K562 (cell line): Measurements from ENCODE around the gene PRPSAP1. TPM values are rescaled to one million over a fixed set of nuclear protein-coding genes. Genes with fewer than 3 reads are reported as not detected.

Experiments
- ATAC-seq: fragments of 200-7000 bp; cut with Tn5 transposase; 3 replicates; pipeline ENCODE4 v1.9.1; 2020; ENCODE audit warnings: moderate library complexity
- BruUV-seq: library from RNA; stranded (reverse); fragments of 400-500 nt; replicated peaks from 2 replicates; lab custom pipeline; 2021; lab: Mats Ljungman, UMichigan
- CTCF ChIA-PET: fragments of 300-600 bp; formaldehyde crosslinking; extraction: SDS; loops from one replicate; lab custom pipeline; 2021; ENCODE audit warnings: low intra/inter-chr PET ratio; lab: Yijun Ruan, JAX
- POLR2A ChIA-PET: fragments of 300-600, 350-650 bp; sonication (Branson Sonifier 250); formaldehyde crosslinking; extraction: SDS; loops from one replicate; lab custom pipeline; 2021; ENCODE audit warnings: antibody characterized with exemption, inconsistent platforms; lab: Yijun Ruan, JAX
- DNase-seq, 4 experiments: peaks; one replicate each; pipeline versions ENCODE4 v3.0.0 to v3.0.0-alpha.2; 2011 to 2018; ENCODE audit warnings: low spot score in 3 of 4, mixed read lengths in 3 of 4; ENCODE audit errors: extremely low read depth in 1 of 4
- FAIRE-seq: peaks from 2 replicates; lab custom pipeline; 2011; peaks lifted over from hg19 to GRCh38; lab: Jason Lieb, UNC
- H2AFZ ChIP-seq: 2 replicates; pipeline ENCODE4 v1.6.0; 2011; ENCODE audit warnings: low read depth, low read length, control low read depth, inconsistent platforms
- H3K27ac ChIP-seq: fragments of 200-600 bp; 3 replicates; pipeline ENCODE4 v1.8.0; 2011; ENCODE audit warnings: low read depth, mild to moderate bottlenecking, control low read depth, inconsistent platforms, low read length, moderate library complexity, mixed read lengths; ENCODE audit errors: extremely low read depth
- H3K27me3 ChIP-seq, 2 experiments: fragments of 300-600 bp in 1 of 2; 2 replicates in 1 of 2; 3 replicates in 1 of 2; pipeline versions ENCODE4 v1.6.0 to v1.8.0; 2011; ENCODE audit warnings: inconsistent platforms in 2 of 2, low read length in 2 of 2, mild to moderate bottlenecking in 1 of 2, mixed read lengths in 1 of 2, moderate library complexity in 1 of 2; ENCODE audit not compliant: control insufficient read depth in 2 of 2, insufficient read depth in 2 of 2
- H3K36me3 ChIP-seq: fragments of 300-600 bp; 3 replicates; pipeline ENCODE4 v1.8.0; 2011; ENCODE audit warnings: mild to moderate bottlenecking, low read length, inconsistent platforms; ENCODE audit not compliant: control insufficient read depth, insufficient read depth
- H3K4me1 ChIP-seq, 2 experiments: fragments of 200-600 bp in 1 of 2; replicated peaks in 1 of 2; 2 replicates in 1 of 2; 3 replicates in 1 of 2; pipeline versions ENCODE4 v1.5.1 to v1.8.0; 2011; ENCODE audit warnings: inconsistent platforms in 2 of 2, low read length in 2 of 2, mild to moderate bottlenecking in 1 of 2, mixed read lengths in 1 of 2, moderate library complexity in 1 of 2; ENCODE audit not compliant: control insufficient read depth in 2 of 2, insufficient read depth in 2 of 2
- H3K4me2 ChIP-seq: 2 replicates; pipeline ENCODE4 v1.6.1; 2011; ENCODE audit warnings: low read length, control low read depth, inconsistent platforms, mixed read lengths; ENCODE audit not compliant: insufficient read depth
- H3K4me3 ChIP-seq: fragments of 200-600 bp; sonication (generic), shearing (Covaris generic); 2 replicates; pipeline ENCODE4 v1.5.1; 2016; ENCODE audit warnings: control low read depth, inconsistent platforms
- H3K79me2 ChIP-seq: fragments of 200-600 bp; 3 replicates; pipeline ENCODE4 v1.8.0; 2011; ENCODE audit warnings: low read length, inconsistent platforms; ENCODE audit not compliant: control insufficient read depth, insufficient read depth
- H3K9ac ChIP-seq, 2 experiments: 2 replicates each; pipeline versions ENCODE4 v1.6.0 to v1.6.1; 2011; ENCODE audit warnings: low read depth in 2 of 2, low read length in 2 of 2, control low read depth in 1 of 2, inconsistent platforms in 1 of 2, mild to moderate bottlenecking in 1 of 2, mixed read lengths in 1 of 2; ENCODE audit not compliant: insufficient read depth in 1 of 2
- H3K9me1 ChIP-seq: one replicate; pipeline ENCODE4 v1.6.0; 2011; ENCODE audit warnings: inconsistent platforms, mild to moderate bottlenecking, low read length, moderate library complexity; ENCODE audit not compliant: control insufficient read depth, insufficient read depth
- H3K9me3 ChIP-seq: replicated peaks from 2 replicates; pipeline ENCODE4 v1.5.1; 2011; ENCODE audit warnings: low read depth, low read length, inconsistent platforms; ENCODE audit not compliant: control insufficient read depth, insufficient read depth
- H4K20me1 ChIP-seq: replicated peaks from 2 replicates; pipeline ENCODE4 v1.6.1; 2011; ENCODE audit warnings: low read length, inconsistent platforms, mixed read lengths; ENCODE audit not compliant: control insufficient read depth, insufficient read depth
- KDM5B ChIP-seq: fragments of 200-600 bp; sonication (generic); IDR thresholded peaks from 2 replicates; pipeline ENCODE4 v1.6.1; 2012; ENCODE audit warnings: low read depth, mild to moderate bottlenecking, moderate library complexity, low read length, control low read depth, inconsistent platforms; ENCODE audit not compliant: insufficient replicate concordance
- MEF2A ChIP-seq: IDR thresholded peaks from 2 replicates; pipeline ENCODE4 v1.6.1; 2011; ENCODE audit warnings: low read depth, mild to moderate bottlenecking, low read length, moderate library complexity; ENCODE audit not compliant: control insufficient read depth
- NCOA4 ChIP-seq: fragments of 450-650 bp; IDR thresholded peaks from 2 replicates; pipeline ENCODE4 v1.6.1; 2018; ENCODE audit warnings: mild to moderate bottlenecking; ENCODE audit not compliant: partially characterized antibody
- POLR2A ChIP-seq: fragments of 450-650 bp; conservative IDR thresholded peaks from 2 replicates; pipeline ENCODE4 v1.6.1; 2016
- POLR2AphosphoS5 ChIP-seq: IDR thresholded peaks from 2 replicates; pipeline ENCODE4 v1.6.1; 2011; ENCODE audit warnings: mild to moderate bottlenecking, low read depth, low read length, moderate library complexity; ENCODE audit not compliant: control insufficient read depth, insufficient read depth
- POLR2G ChIP-seq: fragments of 200-400 bp; formaldehyde crosslinking; IDR thresholded peaks from 2 replicates; pipeline ENCODE4 v1.6.1; 2017; ENCODE audit warnings: low read depth, mild to moderate bottlenecking, antibody characterized with exemption, low read length, moderate library complexity
- ZZZ3 ChIP-seq: fragments of 450-650 bp; IDR thresholded peaks from 2 replicates; pipeline ENCODE4 v1.6.1; 2016; ENCODE audit warnings: antibody characterized with exemption, mild to moderate bottlenecking, moderate library complexity
- WGBS: fragments of 100-300 bp; shearing (Covaris generic); methylation state at CpG from one replicate; pipeline ENCODE4 v1.1.6; 2016; ENCODE audit warnings: low coverage, mixed read lengths; ENCODE audit not compliant: insufficient coverage; ENCODE audit errors: missing lambda C conversion rate; 5-methylcytosine and 5-hydroxymethylcytosine counted together
- in situ Hi-C: fragments of 300-500 bp; cut with MboI; formaldehyde crosslinking; loops from 4 replicates; pipeline ENCODE4 v1.15.0; 2018; ENCODE audit warnings: inconsistent platforms, mixed read lengths
- intact Hi-C: fragments of 100-400 bp; cut with micrococcal nuclease; formaldehyde crosslinking; loops from 2 replicates; pipeline ENCODE4 v1.14.2; 2022
- polyA plus RNA-seq, 8 experiments: library from polyadenylated mRNA; depleted of rRNA in 4 of 8; stranded (reverse) in 5 of 8; unstranded in 3 of 8; fragments of >200 nt; fragmentation: Nextera tagmentation in 2 of 8; fragmentation: Illumina TruSeq in 1 of 8; extraction: Ambion mirVana in 2 of 8; extraction: Trizol in 1 of 8; gene quantifications; 2 replicates each; pipeline versions ENCODE4 v1.2.1 to v1.2.3, GENCODE V29; 2011 to 2014; ENCODE audit warnings: inconsistent platforms in 1 of 8, missing spikeins in 1 of 8
- total RNA-seq, 7 experiments: library from RNA; depleted of rRNA in 6 of 7; stranded (reverse); fragments of >200 nt in 6 of 7; fragmentation: Illumina TruSeq in 2 of 7; extraction: Trizol in 2 of 7; gene quantifications; 2 replicates each; pipeline versions ENCODE4 v1.2.1 to v1.2.3, GENCODE V29; 2011 to 2021; ENCODE audit warnings: low replicate concordance in 1 of 7

PRPSAP1 gene
- total and polyA plus RNA-seq, 9 of the 15 experiments (the other 6 are each of a cell fraction or from before 2014, with no cell fraction given), result 21.9 to 77.1 (median 40.8) TPM

DNA sequence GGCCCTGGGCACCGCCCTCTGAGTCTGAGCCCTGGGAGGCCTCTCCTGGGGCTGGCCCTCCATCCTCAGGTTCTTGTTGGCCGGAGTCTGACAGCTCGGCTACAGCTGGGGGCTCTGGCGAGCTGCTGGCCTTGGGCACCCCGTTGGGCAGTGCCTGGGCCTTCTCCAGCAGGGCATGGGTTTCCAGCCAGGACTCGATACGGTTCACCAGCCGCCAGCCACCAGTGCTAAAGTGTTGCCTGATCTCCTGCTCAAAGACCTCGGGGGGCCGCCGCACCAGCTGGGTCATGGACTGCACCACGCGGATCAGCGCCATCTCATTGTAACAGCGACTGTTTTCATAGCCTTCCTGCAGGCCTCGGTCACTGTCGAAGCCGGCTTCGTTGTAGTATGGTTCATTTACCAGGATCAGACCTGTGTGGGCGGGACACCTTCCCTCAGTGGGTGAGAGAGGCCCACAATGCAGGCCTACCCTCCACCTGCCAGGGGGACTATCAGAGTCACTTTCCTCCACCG is 37.5 kb upstream of the PRPSAP1 start:
- POLR2A ChIA-PET, result interaction anchor here (0.8 kb wide), 1 partner anchor 21 kb away, joined by 3 read pairs; no protein-coding TSS in a partner anchor
- intact Hi-C loops, result no loop called here
- Histone ChIP-seq H3K27me3 (no peaks in the 10 kb centered on the region), H3K36me3 (peaks cover 71% of the 10 kb centered on the region), H3K9ac (no peak overlapping the region)
- TF ChIP-seq MEF2A (no peak), POLR2G (peak; percentile 38; the same call in 1 of the 2 replicates)
- TF ChIP-seq, all 486 proteins: peak for 1
- CTCF ChIA-PET, result no interaction called here
- Histone ChIP-seq H3K4me1 (peaks cover 5 to 22% of the 10 kb centered on the region in 2 experiments; a peak in 4 of 5 replicates), H2AFZ (no peak overlapping the region), H4K20me1 (no peaks in the 10 kb centered on the region), H3K9me3 (no peaks in the 10 kb centered on the region), H3K79me2 (peaks cover 12% of the 10 kb centered on the region), H3K4me3 (no peak overlapping the region), H3K9me1 (no peaks in the 10 kb centered on the region), H3K27ac (no peak overlapping the region), H3K4me2 (no peak overlapping the region)
- DNase-seq (no peak), FAIRE-seq (no peak), ATAC-seq (no peak)
- WGBS, result 96% methylated on average over 14 of the region's 21 CpGs
- no TSS peak for BruUV-seq
- in situ Hi-C loops, result no loop called here

DNA sequence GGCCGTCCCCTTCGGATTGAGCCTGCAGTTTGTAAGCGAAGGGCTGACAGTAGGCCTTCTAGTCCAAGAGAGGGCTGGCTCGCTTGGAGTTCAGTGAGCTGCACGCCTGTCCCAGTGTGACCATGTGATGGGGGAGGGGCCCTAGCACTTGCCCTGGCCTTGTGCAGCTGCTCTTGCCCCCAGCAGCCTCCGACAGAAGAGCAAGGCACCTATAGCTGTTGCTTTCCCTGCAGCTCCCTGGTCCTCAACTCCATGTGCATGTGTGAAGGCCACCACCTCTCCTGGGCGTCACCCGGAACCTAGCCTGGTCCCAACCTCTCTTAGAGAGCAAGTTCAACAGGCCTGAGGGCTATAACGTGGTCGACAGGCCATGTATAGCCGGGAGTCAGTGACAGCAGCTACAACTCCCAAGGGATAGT is 36.3 kb upstream of the PRPSAP1 start:
- Histone ChIP-seq H3K9me3 (no peaks in the 10 kb centered on the region), H3K9me1 (no peaks in the 10 kb centered on the region), H3K4me2 (no peak overlapping the region), H3K4me1 (peaks cover 9 to 34% of the 10 kb centered on the region in 2 experiments), H3K27me3 (no peaks in the 10 kb centered on the region), H3K9ac (peak overlapping the region in 1 of 2 experiments; percentile 74; a peak in 2 of 4 replicates), H3K4me3 (no peak overlapping the region), H3K36me3 (peaks cover 62% of the 10 kb centered on the region), H4K20me1 (no peaks in the 10 kb centered on the region), H2AFZ (no peak overlapping the region), H3K27ac (no peak overlapping the region), H3K79me2 (peaks cover 25% of the 10 kb centered on the region)
- ChIA-PET POLR2A (interaction anchor here (0.6 to 3.1 kb wide), 11 partner anchors 8 to 176 kb away, joined by 3 to 13 read pairs (median 3); no protein-coding TSS in a partner anchor), CTCF (interaction anchor here (0.6 kb wide), 1 partner anchor 25 kb away, joined by 7 read pairs; no protein-coding TSS in a partner anchor)
- FAIRE-seq (no peak), DNase-seq (no peak), ATAC-seq (no peak)
- intact Hi-C loops (no loop called here), in situ Hi-C loops (no loop called here)
- 0 out of 2 replicates have a peak, but pooled peaks have one; percentile 16 for TF ChIP-seq POLR2AphosphoS5
- TF ChIP-seq POLR2G, result peak; percentile 55
- TF ChIP-seq ZZZ3, result no peak
- TF ChIP-seq POLR2A, result 0 out of 2 replicates have a peak, but pooled peaks have one; percentile 18
- no peak for TF ChIP-seq NCOA4
- peak; percentile 27 for TF ChIP-seq KDM5B
- 64% methylated on average over 10 of the region's 11 CpGs for WGBS
- no TSS peak for BruUV-seq
